Body of pancreas (tissue), 4 donors: ENCODE measurements around the gene ETS1.

Experiments used
- CTCF ChIP-seq, 7 experiments: fragments of 450-650 bp in 4 of 7; fragments of 200-600 bp in 3 of 7; sonication (generic) in 3 of 7; IDR thresholded peaks; one replicate each; pipeline ENCODE4 v1.5.1; 2016 to 2019; ENCODE audit warnings: antibody characterized with exemption in 7 of 7
- POLR2A ChIP-seq, 3 donors: fragments of 450-650 bp; IDR thresholded peaks; one replicate each; pipeline ENCODE4 v1.6.1; 2016; ENCODE audit warnings: antibody characterized with exemption in 3 of 3, mild to moderate bottlenecking in 2 of 3

- TF ChIP-seq CTCF (IDR thresholded peaks at IDR 0.05) (no peak), POLR2A (IDR thresholded peaks at IDR 0.05) (no peak)
Observed at GRCh38 chr11:128624269-128625175, 37.2 kb upstream of the ETS1 start.
